SK-N-SH (cell line): ENCODE measurements around the gene ARHGAP8.

Experiments
- CTCF ChIP-seq: fragments of 200-600 bp; sonication (generic); IDR thresholded peaks from 2 replicates; pipeline ENCODE4 v1.6.1; 2017; ENCODE audit warnings: antibody characterized with exemption, mild to moderate bottlenecking, moderate library complexity
- ELF1 ChIP-seq: IDR thresholded peaks from 2 replicates; pipeline ENCODE4 v1.4.0; 2012
- FOXM1 ChIP-seq: IDR thresholded peaks from 2 replicates; pipeline ENCODE4 v1.4.0; 2012; ENCODE audit warnings: low read depth, mild to moderate bottlenecking
- MXI1 ChIP-seq: IDR thresholded peaks from 2 replicates; pipeline ENCODE4 v1.6.1; 2012; ENCODE audit warnings: mild to moderate bottlenecking, low read depth, low read length, improper control_type of control experiment
- POLR2AphosphoS5 ChIP-seq: IDR thresholded peaks from 2 replicates; pipeline ENCODE4 v1.6.1; 2012; ENCODE audit warnings: low read depth, low read length
- TCF12 ChIP-seq: IDR thresholded peaks from 2 replicates; pipeline ENCODE4 v1.4.0; 2012
- ZBTB33 ChIP-seq: IDR thresholded peaks from 2 replicates; pipeline ENCODE4 v1.4.0; 2012; ENCODE audit warnings: low read depth, borderline replicate concordance

- TF ChIP-seq ZBTB33, result no peak
- TF ChIP-seq POLR2AphosphoS5, result no peak
- no peak for TF ChIP-seq CTCF
- TF ChIP-seq MXI1, result no peak
- no peak for TF ChIP-seq ELF1
- no peak for TF ChIP-seq TCF12
- TF ChIP-seq FOXM1, result no peak
Observed at GRCh38 chr22:44825310-44826150, 73.2 kb downstream of the ARHGAP8 start.
